Vagina (tissue), 2 donors: ENCODE data around the gene ANKRD44. TPM values are rescaled to one million over a fixed set of nuclear protein-coding genes. Genes with fewer than 3 reads are reported as not detected.

Experiments
- DNase-seq, 2 donors: peaks; one replicate each; pipeline ENCODE4 v3.0.0-alpha.2; 2017; ENCODE audit errors: extremely low spot score in 2 of 2
- H3K27ac ChIP-seq: fragments of 200-600 bp; sonication (generic); one replicate; pipeline ENCODE4 v1.5.1; 2019
- H3K27me3 ChIP-seq: fragments of 200-600 bp; sonication (generic); one replicate; pipeline ENCODE4 v1.5.1; 2019
- H3K36me3 ChIP-seq, 2 donors: fragments of 200-600 bp; sonication (generic); one replicate each; pipeline ENCODE4 v1.5.1; 2017 to 2019
- H3K4me1 ChIP-seq: fragments of 200-600 bp; sonication (generic); one replicate; pipeline ENCODE4 v1.5.1; 2019
- H3K4me3 ChIP-seq, 2 donors: fragments of 200-600 bp; sonication (generic); 1 replicate in 1 of 2; 2 replicates in 1 of 2; pipeline ENCODE4 v1.5.1; 2016 to 2019
- H3K9me3 ChIP-seq: fragments of 200-600 bp; sonication (generic); one replicate; pipeline ENCODE4 v1.5.1; 2019
- CTCF ChIP-seq, 3 experiments: fragments of 450-650 bp in 2 of 3; fragments of 200-600 bp in 1 of 3; sonication (generic) in 1 of 3; IDR thresholded peaks; one replicate each; pipeline ENCODE4 v1.5.1; 2017 to 2019; ENCODE audit warnings: antibody characterized with exemption in 3 of 3, mild to moderate bottlenecking in 2 of 3, moderate library complexity in 2 of 3
- POLR2A ChIP-seq, 2 donors: fragments of 450-650 bp; IDR thresholded peaks; one replicate each; pipeline ENCODE4 v1.6.1; 2017; ENCODE audit warnings: antibody characterized with exemption in 2 of 2, mild to moderate bottlenecking in 2 of 2, moderate library complexity in 2 of 2
- POLR2AphosphoS5 ChIP-seq, 2 donors: sonication (generic); formaldehyde crosslinking; IDR thresholded peaks; one replicate each; pipeline ENCODE4 v1.9.0; 2017; ENCODE audit warnings: antibody characterized with exemption in 2 of 2, mild to moderate bottlenecking in 2 of 2, low read depth in 1 of 2; ENCODE audit not compliant: insufficient read depth in 1 of 2
- intact Hi-C: fragments of 100-400 bp; cut with DNase I; formaldehyde crosslinking; loops from one replicate; pipeline ENCODE4 v1.15.1; 2023
- total RNA-seq: library from RNA; depleted of rRNA; stranded (reverse); fragments of >200 nt; gene quantifications from one replicate; pipeline ENCODE4 v1.2.3, GENCODE V29; 2016

ANKRD44 gene
- total RNA-seq, 1 donor from 2014 or later = 46.4 TPM

DNA sequence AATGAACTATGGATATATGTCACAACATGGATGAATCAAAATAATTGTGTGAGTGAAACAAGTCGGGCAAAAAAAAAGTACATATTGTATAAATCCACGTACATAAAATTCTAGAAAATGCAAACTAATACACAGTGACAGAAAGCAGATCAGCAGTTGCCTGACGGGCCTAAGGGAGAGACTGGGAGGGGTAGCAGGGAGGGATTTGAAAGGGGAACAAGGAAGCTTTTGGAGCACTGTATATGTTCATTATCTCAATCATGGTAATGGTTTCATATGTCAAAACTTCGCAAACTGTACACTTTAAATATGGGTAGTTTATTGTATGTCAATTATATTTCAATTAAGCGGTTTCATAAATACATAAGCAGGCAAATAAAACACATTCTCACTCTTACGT is 153.8 kb downstream of the ANKRD44 start:
- Histone ChIP-seq H3K36me3 (no peaks in the 10 kb centered on the region), H3K27ac (no peak overlapping the region), H3K27me3 (no peaks in the 10 kb centered on the region), H3K9me3 (no peaks in the 10 kb centered on the region), H3K4me1 (peaks cover 32% of the 10 kb centered on the region), H3K4me3 (no peak overlapping the region)
- no peak for TF ChIP-seq POLR2A (IDR thresholded peaks at IDR 0.05)
- no peak for TF ChIP-seq POLR2AphosphoS5 (IDR thresholded peaks at IDR 0.05; ENCODE audit: insufficient read depth in 1 of 2, low read depth in 1 of 2)
- no peak for TF ChIP-seq CTCF (IDR thresholded peaks at IDR 0.05)
- no peak for DNase-seq
- intact Hi-C loops = no loop called here

DNA sequence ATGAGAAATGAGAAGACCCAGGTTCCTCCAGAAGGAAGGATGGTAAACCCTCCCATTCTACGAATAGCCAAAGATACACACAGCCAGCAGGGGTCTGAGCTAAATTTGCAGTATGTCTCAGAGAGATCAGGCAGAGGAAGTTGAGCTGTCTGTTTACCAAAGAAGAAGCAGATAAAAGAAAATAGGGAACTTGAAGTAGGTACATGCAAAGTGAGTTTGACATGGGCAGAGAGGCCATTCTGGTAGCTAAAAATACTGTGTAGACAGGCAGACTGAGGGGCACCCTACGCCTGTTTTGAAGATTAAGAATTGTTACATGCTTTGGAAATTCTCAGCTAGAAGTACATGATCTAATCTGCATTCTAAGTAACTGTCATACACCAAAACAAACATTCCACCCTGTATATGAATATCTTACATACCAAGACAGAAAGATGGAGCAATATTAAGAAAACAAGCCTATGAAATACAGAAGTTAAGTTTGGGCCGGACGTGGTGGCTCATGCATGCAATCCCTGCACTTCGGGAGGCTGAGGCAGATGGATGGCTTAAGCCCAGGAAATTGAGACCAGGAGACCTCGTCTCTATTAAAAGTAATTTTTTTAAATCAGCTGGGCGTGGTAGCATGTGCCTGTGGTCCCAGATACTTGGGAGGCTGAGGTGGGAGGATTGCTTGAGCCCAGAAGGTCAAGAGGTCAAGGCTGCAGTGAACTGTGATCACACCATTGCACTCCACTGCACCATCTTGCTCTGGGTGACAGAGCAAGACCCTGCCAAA is 157.9 kb downstream of the ANKRD44 start:
- H3K27ac ChIP-seq = no peak overlapping the region
- H3K4me3 ChIP-seq = no peak overlapping the region
- DNase-seq = no peak
- no peaks in the 10 kb centered on the region for H3K36me3 ChIP-seq
- no peaks in the 10 kb centered on the region for H3K27me3 ChIP-seq
- intact Hi-C loops = no loop called here
- H3K9me3 ChIP-seq = no peaks in the 10 kb centered on the region
- H3K4me1 ChIP-seq = peaks cover under 1% of the 10 kb centered on the region
- TF ChIP-seq POLR2A (IDR thresholded peaks at IDR 0.05) (no peak), CTCF (IDR thresholded peaks at IDR 0.05) (no peak), POLR2AphosphoS5 (IDR thresholded peaks at IDR 0.05; ENCODE audit: insufficient read depth in 1 of 2, low read depth in 1 of 2) (no peak)

GRCh38 chr2:197149546-197149945 is 161.0 kb downstream of the ANKRD44 start:
- no peaks in the 10 kb centered on the region for H3K9me3 ChIP-seq
- no peak overlapping the region for H3K4me3 ChIP-seq
- H3K4me1 ChIP-seq = no peaks in the 10 kb centered on the region
- no peaks in the 10 kb centered on the region for H3K27me3 ChIP-seq
- no peaks in the 10 kb centered on the region for H3K36me3 ChIP-seq
- DNase-seq = no peak
- intact Hi-C loops = no loop called here
- H3K27ac ChIP-seq = no peak overlapping the region
- TF ChIP-seq POLR2AphosphoS5 (IDR thresholded peaks at IDR 0.05; ENCODE audit: insufficient read depth in 1 of 2, low read depth in 1 of 2) = no peak
- no peak for TF ChIP-seq CTCF (IDR thresholded peaks at IDR 0.05)
- no peak for TF ChIP-seq POLR2A (IDR thresholded peaks at IDR 0.05)

DNA sequence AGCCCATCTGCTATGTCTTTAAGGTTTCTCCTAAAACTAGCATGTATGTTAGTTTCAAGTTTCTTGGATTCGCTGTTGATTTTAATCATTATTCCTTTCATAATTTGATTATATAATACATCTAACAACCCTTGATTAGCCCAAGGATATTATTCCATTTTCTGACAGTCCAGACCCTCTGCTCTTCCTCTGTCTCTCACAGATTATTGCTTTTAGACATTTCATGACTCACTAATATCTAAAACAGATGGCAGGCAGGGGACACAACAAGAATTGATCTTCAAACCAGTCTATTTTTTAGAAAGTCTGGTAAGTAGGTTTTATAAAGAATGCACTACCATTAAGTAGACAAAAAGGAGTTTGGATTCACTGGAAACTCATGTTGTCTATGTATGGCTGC is 162.2 kb downstream of the ANKRD44 start:
- H3K4me3 ChIP-seq = no peak overlapping the region
- no peaks in the 10 kb centered on the region for H3K9me3 ChIP-seq
- no peak for TF ChIP-seq POLR2A (IDR thresholded peaks at IDR 0.05)
- no peak for TF ChIP-seq POLR2AphosphoS5 (IDR thresholded peaks at IDR 0.05; ENCODE audit: insufficient read depth in 1 of 2, low read depth in 1 of 2)
- TF ChIP-seq CTCF (IDR thresholded peaks at IDR 0.05) = no peak
- H3K27ac ChIP-seq = no peak overlapping the region
- H3K27me3 ChIP-seq = no peaks in the 10 kb centered on the region
- no peaks in the 10 kb centered on the region for H3K36me3 ChIP-seq
- H3K4me1 ChIP-seq = no peaks in the 10 kb centered on the region
- intact Hi-C loops = no loop called here
- no peak for DNase-seq

- intact Hi-C loops = no loop called here
- TF ChIP-seq POLR2A (IDR thresholded peaks at IDR 0.05) (no peak), POLR2AphosphoS5 (IDR thresholded peaks at IDR 0.05; ENCODE audit: insufficient read depth in 1 of 2, low read depth in 1 of 2) (no peak), CTCF (IDR thresholded peaks at IDR 0.05) (no peak)
- no peak overlapping the region for H3K4me3 ChIP-seq
- no peak overlapping the region for H3K27ac ChIP-seq
- H3K27me3 ChIP-seq = no peaks in the 10 kb centered on the region
- no peak for DNase-seq
- H3K4me1 ChIP-seq = no peaks in the 10 kb centered on the region
- H3K36me3 ChIP-seq = no peaks in the 10 kb centered on the region
- H3K9me3 ChIP-seq = no peaks in the 10 kb centered on the region
Measured at GRCh38 chr2:197147942-197148341, 162.6 kb downstream of the ANKRD44 start.
